HFFc6 (cell line): Measurements from ENCODE around the gene EPPIN. TPM values are rescaled to one million over a fixed set of nuclear protein-coding genes. Genes with fewer than 3 reads are reported as not detected.

ENCODE experiments used
- DNase-seq: peaks from one replicate; pipeline ENCODE4 v3.0.0-alpha.2; 2018
- H3K27ac Mint-ChIP-seq: 2 replicates; pipeline ENCODE4 v1.8.0; 2020; ENCODE audit warnings: mild to moderate bottlenecking, mixed read lengths
- H3K27me3 Mint-ChIP-seq: 2 replicates; pipeline ENCODE4 v1.8.0; 2021; ENCODE audit warnings: mild to moderate bottlenecking, moderate library complexity, mixed read lengths; ENCODE audit not compliant: insufficient read depth
- H3K36me3 Mint-ChIP-seq: 2 replicates; pipeline ENCODE4 v1.8.0; 2021; ENCODE audit warnings: low read depth, mixed read lengths
- H3K4me1 Mint-ChIP-seq: 2 replicates; pipeline ENCODE4 v1.8.0; 2020; ENCODE audit warnings: low read depth, mixed read lengths
- H3K4me3 Mint-ChIP-seq: 2 replicates; pipeline ENCODE4 v1.8.0; 2020; ENCODE audit warnings: mild to moderate bottlenecking, moderate library complexity, mixed read lengths
- H3K9me3 Mint-ChIP-seq: 2 replicates; pipeline ENCODE4 v1.8.0; 2020; ENCODE audit warnings: mild to moderate bottlenecking, mixed read lengths
- total RNA-seq, 6 experiments: library from RNA; stranded (reverse); fragmentation: NEBNext Ultra II Directional; extraction: Animal tissue kit (Norgen Biotek cat#: 25700); gene quantifications; 2 replicates in 1 of 6; 3 replicates in 5 of 6; pipeline ENCODE4 v1.2.3, GENCODE V29; 2021
- TF ChIP-seq, protein P1 (sequence below): fragments of 200-600 bp; sonication (generic); IDR thresholded peaks from 2 replicates; pipeline ENCODE4 v1.5.0; 2021; ENCODE audit warnings: antibody characterized with exemption, mild to moderate bottlenecking

Gene EPPIN
- total RNA-seq, 6 experiments from 2014 or later = not detected

DNA sequence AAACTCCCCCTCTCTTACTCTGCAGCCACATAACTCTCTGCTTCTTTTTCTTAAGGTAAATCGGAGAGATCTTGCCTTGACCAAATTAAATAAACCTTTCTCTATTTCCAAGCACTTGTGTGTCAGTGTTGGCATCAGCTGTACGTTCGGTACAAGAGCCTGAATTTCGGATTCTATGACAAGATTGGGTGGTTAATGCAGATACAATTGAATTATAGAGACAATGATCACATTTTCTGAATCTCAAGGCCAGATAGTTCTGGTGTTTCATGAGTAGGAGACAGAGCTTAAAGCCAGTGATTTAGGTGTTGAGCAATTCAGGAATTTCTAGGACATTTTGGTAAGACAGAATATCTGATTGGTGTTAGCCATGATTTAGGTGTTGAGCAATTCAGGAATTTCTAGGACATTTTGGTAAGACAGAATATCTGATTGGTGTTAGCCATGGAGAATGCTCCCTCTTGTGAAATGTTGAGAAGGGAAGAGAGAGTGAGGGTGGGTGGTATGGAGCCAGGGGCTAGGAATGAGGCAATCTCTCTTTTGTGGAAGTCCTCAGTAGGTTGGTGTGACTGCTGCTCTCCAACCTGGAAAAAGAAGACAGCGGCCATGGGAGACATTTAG lies 36.8 kb downstream of the EPPIN start:
- Mint-ChIP-seq H3K36me3 (no peaks in the 10 kb centered on the region), H3K27me3 (peaks cover 6% of the 10 kb centered on the region; the same call in 1 of the 2 replicates), H3K4me1 (no peaks in the 10 kb centered on the region), H3K27ac (no peak overlapping the region), H3K4me3 (no peak overlapping the region), H3K9me3 (no peaks in the 10 kb centered on the region)
- no peak for DNase-seq
- TF ChIP-seq, protein P1, sequence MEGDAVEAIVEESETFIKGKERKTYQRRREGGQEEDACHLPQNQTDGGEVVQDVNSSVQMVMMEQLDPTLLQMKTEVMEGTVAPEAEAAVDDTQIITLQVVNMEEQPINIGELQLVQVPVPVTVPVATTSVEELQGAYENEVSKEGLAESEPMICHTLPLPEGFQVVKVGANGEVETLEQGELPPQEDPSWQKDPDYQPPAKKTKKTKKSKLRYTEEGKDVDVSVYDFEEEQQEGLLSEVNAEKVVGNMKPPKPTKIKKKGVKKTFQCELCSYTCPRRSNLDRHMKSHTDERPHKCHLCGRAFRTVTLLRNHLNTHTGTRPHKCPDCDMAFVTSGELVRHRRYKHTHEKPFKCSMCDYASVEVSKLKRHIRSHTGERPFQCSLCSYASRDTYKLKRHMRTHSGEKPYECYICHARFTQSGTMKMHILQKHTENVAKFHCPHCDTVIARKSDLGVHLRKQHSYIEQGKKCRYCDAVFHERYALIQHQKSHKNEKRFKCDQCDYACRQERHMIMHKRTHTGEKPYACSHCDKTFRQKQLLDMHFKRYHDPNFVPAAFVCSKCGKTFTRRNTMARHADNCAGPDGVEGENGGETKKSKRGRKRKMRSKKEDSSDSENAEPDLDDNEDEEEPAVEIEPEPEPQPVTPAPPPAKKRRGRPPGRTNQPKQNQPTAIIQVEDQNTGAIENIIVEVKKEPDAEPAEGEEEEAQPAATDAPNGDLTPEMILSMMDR = no peak

DNA sequence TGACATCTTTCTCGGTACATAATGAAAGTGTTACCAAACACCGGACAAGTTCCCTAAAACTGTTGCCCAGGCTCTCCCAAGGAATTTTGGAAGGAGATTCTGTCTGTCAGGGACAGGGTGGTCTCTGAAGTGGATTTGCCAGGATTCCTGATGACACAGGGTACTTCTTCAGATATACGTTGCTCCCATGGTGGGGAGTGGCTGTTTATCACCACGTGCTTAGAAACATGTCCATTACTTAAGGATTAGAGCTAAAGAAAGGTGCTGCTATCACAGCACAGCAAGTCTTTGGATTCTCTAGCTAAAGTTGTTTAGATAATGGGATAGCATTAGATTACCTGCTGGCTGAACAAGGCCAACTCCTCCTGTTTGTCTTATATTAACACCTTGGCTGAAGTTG lies 38.1 kb downstream of the EPPIN start:
- Mint-ChIP-seq H3K9me3 (no peaks in the 10 kb centered on the region), H3K4me3 (no peak overlapping the region), H3K27me3 (peaks cover 6% of the 10 kb centered on the region; the same call in 1 of the 2 replicates), H3K27ac (no peak overlapping the region), H3K36me3 (no peaks in the 10 kb centered on the region), H3K4me1 (no peaks in the 10 kb centered on the region)
- no peak for DNase-seq
- TF ChIP-seq, protein P1 = no peak

DNA sequence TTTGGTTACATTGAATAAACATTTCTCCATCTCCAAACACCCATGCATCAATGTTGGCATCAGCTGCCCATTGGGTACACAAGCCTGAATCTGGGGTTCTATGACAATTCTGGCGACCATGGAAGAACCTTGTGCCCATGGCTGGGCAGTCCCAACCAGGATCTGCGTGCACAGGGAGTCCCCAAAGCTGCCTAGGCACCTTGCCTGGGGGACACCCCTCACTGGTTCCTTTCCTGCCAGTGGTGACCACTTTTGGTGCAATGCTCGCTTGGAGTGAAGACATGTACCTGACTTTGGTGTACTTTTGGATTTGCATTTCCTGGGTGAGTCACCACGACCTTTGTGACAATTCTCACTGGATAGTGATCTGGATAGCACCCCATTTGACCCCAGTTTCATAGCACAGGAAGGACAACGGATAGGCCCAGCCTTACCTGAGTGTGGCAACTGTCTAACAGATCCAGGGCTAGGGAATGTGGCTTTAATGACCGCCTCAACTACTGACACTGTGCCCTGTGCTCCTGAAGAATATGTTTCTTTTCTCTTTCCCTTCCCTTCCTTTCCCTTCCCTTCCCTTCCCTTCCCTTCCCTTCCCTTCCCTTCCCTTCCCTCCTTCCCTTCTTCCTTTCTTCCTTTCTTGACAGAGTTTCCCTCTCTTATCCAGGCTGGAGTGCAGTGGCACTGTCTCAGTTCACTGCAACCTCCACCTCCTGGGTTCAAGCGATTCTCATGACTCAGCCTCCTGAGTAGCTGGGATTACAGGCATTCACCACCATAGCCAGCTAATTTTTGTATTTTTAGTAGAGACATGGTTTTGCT lies 38.9 kb downstream of the EPPIN start:
- H3K27me3 Mint-ChIP-seq = peaks cover 6% of the 10 kb centered on the region; the same call in 1 of the 2 replicates
- TF ChIP-seq, protein P1 = no peak
- no peak overlapping the region for H3K27ac Mint-ChIP-seq
- DNase-seq = no peak
- no peaks in the 10 kb centered on the region for H3K4me1 Mint-ChIP-seq
- no peak overlapping the region for H3K4me3 Mint-ChIP-seq
- H3K9me3 Mint-ChIP-seq = no peaks in the 10 kb centered on the region
- no peaks in the 10 kb centered on the region for H3K36me3 Mint-ChIP-seq

DNA sequence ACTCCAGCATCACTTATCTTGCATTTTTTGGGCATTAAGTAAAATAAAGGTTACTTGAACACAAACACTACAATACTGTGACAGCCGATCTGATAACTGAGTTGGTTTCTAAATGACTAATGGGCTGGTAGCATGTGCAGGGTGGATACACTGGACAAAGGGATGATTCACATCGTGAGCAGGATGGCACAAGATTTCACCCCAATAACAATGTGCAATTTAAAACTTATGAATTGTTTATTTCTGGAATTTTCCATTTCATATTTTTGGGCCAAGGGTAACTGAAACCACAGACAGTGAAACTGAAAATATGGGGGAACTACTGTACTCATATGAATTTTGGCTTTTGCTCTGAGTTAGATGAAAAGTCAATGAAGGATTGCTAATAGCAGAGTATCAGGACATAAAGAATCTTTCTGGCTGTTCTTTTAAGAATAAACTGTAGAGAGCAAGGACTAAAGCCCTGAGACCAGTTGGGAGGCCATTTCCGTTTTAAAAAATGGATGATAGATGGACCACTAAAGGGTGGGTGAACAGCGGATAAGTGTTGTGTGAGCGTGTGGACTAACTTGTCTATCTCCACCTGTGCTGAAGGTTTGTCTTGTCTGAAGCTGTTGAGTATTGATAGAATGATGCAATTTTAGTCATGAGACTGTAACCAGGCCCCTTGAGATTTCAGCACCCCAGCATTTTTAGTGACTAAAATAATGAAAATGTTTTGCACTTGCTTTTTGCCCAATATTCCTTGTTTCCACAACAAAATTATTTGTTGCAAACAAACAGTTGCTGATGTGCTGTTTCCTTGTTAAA lies 40.0 kb downstream of the EPPIN start:
- no peak overlapping the region for H3K4me3 Mint-ChIP-seq
- H3K27me3 Mint-ChIP-seq = peaks cover 6% of the 10 kb centered on the region; the same call in 1 of the 2 replicates
- no peaks in the 10 kb centered on the region for H3K9me3 Mint-ChIP-seq
- TF ChIP-seq, protein P1 = no peak
- no peak for DNase-seq
- H3K27ac Mint-ChIP-seq = no peak overlapping the region
- H3K36me3 Mint-ChIP-seq = no peaks in the 10 kb centered on the region
- no peaks in the 10 kb centered on the region for H3K4me1 Mint-ChIP-seq

DNA sequence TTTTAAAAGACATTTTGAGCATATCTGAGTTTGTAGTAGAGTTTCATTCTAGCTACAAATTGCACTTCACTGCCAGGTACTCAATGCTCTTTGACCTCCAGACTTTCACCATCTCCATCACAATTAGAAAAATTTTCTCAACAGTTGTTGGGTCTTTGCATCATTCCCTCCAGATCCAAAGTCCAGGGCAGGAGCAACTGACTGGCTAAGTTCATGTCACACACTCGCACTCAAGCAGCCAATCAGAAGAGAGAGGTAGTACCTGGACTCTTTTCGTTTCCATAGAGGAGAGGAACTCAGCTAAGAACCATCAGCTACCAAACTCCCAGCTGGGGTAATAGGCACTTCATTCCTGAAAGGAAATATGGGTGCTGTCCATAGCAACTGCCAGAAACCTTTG lies 40.8 kb downstream of the EPPIN start:
- Mint-ChIP-seq H3K27ac (no peak overlapping the region), H3K9me3 (no peaks in the 10 kb centered on the region), H3K4me1 (no peaks in the 10 kb centered on the region), H3K27me3 (peaks cover 5% of the 10 kb centered on the region; the same call in 1 of the 2 replicates), H3K36me3 (no peaks in the 10 kb centered on the region), H3K4me3 (no peak overlapping the region)
- TF ChIP-seq, protein P1 = no peak
- DNase-seq = no peak
